Endothelial cell of umbilical vein (primary cell): ENCODE results near the gene ZMIZ2.
"Not testable (repeated sequence)": the region's sequence is repeated elsewhere in the genome, so short reads cannot be mapped to it uniquely, and the experiment has no call there.

Experiments used
- CTCF ChIP-seq, 2 donors: IDR thresholded peaks; 1 replicate in 1 of 2; 2 replicates in 1 of 2; pipeline ENCODE4 v1.5.1; 2011; ENCODE audit warnings: low read length in 2 of 2, mild to moderate bottlenecking in 2 of 2, moderate library complexity in 2 of 2, control low read depth in 1 of 2, inconsistent platforms in 1 of 2, low read depth in 1 of 2; ENCODE audit not compliant: insufficient read depth in 1 of 2; ENCODE audit errors: extremely low read depth in 1 of 2
- EZH2 ChIP-seq: IDR thresholded peaks from 2 replicates; pipeline ENCODE4 v1.6.1; 2012; ENCODE audit warnings: borderline replicate concordance, low read depth, mild to moderate bottlenecking, moderate library complexity, low read length, inconsistent platforms; ENCODE audit not compliant: severe bottlenecking
- FOS ChIP-seq: IDR thresholded peaks from 2 replicates; pipeline ENCODE4 v1.6.1; 2011; ENCODE audit warnings: mild to moderate bottlenecking, low read length, moderate library complexity, borderline replicate concordance; ENCODE audit not compliant: insufficient read depth
- JUN ChIP-seq: IDR thresholded peaks from 2 replicates; pipeline ENCODE4 v1.6.1; 2011; ENCODE audit warnings: borderline replicate concordance, low read depth; ENCODE audit not compliant: insufficient read length, insufficient read depth
- MYC ChIP-seq: IDR thresholded peaks from one replicate; pipeline ENCODE4 v1.6.1; 2011; ENCODE audit warnings: mild to moderate bottlenecking, low read depth, low read length
- POLR2A ChIP-seq: IDR thresholded peaks from 2 replicates; pipeline ENCODE4 v1.6.1; 2012; ENCODE audit warnings: low read depth, mild to moderate bottlenecking, control low read depth, low read length
- POLR2AphosphoS5 ChIP-seq: IDR thresholded peaks from 2 replicates; pipeline ENCODE4 v1.6.1; 2012; ENCODE audit warnings: low read depth, mild to moderate bottlenecking, control low read depth, low read length, moderate library complexity; ENCODE audit not compliant: insufficient read depth
- TF ChIP-seq, protein P1 (sequence below): IDR thresholded peaks from 2 replicates; pipeline ENCODE4 v1.6.1; 2011; ENCODE audit not compliant: insufficient read depth, insufficient read length

DNA sequence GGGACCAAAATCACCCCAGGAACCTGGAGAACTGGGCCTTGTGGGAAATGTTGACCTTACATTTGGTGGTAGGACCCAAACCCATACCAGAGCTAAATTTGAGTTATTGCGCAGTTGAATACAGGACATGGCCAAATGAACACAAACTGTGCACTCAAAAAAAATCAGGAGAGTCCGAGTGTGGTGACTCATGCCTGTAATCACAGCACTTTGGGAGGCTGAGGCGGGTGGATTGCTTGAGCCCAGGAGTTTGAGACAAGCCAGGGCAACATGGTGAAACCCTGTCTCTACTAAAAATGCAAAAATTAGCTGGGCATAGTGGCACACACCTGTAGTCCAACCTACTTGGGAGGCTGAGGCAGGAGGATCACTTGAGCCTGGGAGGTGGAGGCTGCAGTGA is 36.6 kb downstream of the ZMIZ2 start:
- TF ChIP-seq CTCF (IDR thresholded peaks at IDR 0.05; ENCODE audit: extremely low read depth in 1 of 2, insufficient read depth in 1 of 2, low read depth in 1 of 2, low read length in 2 of 2); POLR2A; MYC; FOS; POLR2AphosphoS5; EZH2; JUN: not testable (repeated sequence)
- TF ChIP-seq, protein P1, sequence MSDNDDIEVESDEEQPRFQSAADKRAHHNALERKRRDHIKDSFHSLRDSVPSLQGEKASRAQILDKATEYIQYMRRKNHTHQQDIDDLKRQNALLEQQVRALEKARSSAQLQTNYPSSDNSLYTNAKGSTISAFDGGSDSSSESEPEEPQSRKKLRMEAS, result not testable (repeated sequence)
